ENCODE measurements around the gene LCP1.
"Not testable (repeated sequence)": the region's sequence is repeated elsewhere in the genome, so short reads cannot be mapped to it uniquely, and the experiment has no call there.

LCP1 gene

DNA sequence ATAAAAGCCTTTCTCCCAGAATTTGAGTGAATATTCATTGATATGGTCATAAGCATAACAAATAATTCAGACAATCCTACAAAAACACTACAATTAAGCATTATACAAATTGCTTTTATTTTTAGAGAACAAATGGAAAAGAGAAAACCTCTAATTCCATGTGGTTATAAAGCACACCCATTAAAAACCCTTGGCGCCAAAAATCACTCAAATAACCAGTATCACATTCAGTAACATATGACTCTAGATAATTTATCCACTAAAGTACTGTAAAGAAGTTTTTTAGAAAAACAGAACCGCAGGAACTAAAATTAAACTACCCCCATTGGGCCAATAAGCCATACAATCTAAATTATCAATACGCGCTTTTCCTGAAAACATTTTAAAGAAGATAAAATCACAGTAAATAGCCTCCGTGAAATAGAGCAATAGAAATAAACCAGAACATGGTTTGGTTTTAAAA, 569 bp downstream of the LCP1 start:
- DNase-seq = no peak

- DNase-seq = no peak
Observed at GRCh38 chr13:46179969-46180763, 1.8 kb downstream of the LCP1 start.

DNA sequence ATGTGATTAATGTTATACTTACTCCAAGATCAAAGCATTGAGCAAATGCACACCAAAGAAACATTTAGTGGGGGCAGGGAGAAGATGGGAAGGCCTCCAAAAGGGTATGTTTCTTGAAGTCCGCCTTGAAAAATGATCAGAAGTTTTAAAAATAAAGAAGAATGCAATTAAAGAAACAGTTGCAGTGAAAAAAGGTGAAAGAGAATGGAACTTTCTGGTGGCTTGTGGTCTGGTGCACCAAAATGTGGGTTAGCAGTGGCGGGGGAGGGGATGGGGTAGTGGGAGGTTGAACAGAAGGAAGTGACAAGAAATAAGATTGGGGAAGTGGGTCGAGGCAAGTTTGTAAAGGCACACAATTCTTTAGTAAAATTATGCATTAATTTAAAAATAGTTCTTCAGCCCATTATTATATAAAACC, 2.5 kb downstream of the LCP1 start:
- no peak for DNase-seq

DNA sequence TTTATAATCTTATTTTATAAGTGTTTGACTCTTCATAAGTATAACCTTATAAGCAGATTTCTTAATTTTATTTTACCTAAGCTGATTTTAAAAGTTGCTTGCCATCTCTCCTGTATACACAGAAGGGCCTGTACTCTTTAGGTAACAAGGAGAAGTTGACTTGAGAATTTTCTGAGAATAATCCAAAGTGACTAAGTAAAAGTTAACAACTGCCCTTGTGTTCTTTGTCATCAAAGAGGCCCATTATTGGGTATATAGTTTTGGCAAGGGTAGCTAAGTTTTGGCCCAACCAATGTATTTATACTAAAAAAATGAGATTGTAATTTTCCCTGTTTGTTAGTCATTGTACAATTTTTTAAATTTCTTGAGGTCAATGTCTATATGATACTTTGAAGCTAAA, 3.2 kb downstream of the LCP1 start:
- DNase-seq = no peak

DNA sequence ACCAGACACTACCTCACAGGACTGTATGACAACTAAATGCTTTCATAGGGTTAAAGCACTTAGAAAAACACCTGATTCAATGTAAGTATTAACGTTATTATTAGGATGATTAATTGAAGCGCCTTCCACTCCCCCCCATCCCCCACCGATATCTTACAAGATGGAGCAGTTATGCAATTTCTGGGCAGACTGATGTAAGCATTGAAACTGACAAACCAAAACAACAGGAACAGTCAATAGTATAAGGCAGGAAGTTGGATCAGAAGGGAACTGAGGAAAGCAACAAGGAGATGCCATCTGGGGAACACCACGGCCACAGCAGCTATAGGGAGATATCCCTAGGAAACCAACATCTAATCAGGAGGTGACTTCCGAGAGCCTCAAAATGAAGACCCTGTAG, 3.8 kb downstream of the LCP1 start:
- DNase-seq = no peak

- no peak for DNase-seq
Observed at GRCh38 chr13:46176756-46177155, 5.2 kb downstream of the LCP1 start.

DNA sequence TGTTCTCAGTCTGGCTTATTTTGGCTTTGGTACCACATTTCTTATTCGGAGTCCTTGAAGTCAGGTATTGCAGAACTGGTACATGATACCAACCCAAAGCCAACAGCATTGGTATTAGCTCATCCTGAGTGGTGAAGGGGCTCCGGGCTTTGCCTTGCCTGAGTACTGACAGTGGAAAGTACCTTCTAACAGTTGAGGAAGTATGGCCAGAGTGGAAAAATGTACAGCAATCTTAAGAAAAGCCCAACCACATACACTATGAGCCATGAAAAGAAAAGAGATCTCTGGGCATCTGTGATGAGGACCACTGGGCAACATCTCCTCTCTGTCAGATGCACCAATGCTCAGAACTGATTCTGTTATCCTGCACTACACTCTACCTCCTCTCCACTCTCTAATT, 8.3 kb downstream of the LCP1 start:
- DNase-seq = no peak

- no peak for DNase-seq
Observed at GRCh38 chr13:46172531-46172991, 9.4 kb downstream of the LCP1 start.

DNA sequence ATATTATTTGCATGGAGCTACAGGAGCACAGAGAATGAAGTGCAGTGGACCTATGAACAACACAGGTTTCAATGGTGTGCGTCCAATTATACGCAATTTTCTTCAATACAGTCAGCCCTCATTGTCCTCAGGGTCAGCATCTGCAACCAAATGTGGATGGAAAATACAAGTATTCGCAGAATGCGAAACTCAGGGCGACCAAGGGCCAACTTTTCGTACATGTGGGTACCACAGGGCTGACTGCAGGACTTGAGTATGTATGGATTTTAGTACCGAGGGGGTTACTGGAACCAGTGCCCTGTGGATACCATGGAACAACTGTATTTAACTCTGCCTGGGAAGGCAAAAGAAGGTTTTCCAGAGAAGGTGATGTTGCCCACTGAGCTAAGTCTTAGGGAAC, 10.2 kb downstream of the LCP1 start:
- no peak for DNase-seq

DNA sequence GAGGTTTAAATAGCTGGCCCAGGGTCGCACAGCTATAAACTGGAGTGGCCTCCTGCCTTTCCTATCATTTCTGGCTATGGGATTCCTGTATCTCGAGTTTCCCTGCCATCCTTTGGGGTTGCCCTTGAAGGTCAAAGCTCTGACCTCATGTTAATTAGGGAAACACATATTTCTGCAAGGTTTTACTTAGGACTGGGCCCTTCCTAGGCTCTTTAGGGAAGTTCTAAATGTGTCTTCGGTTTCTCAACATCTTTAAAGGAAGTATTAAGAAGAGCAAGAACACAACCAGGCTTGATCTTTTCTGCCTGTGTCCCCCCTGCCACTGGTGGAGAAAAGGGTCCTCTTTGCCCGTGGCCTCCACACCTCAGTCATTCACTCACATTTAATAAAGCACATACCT, 10.8 kb downstream of the LCP1 start:
- no peak for DNase-seq

DNA sequence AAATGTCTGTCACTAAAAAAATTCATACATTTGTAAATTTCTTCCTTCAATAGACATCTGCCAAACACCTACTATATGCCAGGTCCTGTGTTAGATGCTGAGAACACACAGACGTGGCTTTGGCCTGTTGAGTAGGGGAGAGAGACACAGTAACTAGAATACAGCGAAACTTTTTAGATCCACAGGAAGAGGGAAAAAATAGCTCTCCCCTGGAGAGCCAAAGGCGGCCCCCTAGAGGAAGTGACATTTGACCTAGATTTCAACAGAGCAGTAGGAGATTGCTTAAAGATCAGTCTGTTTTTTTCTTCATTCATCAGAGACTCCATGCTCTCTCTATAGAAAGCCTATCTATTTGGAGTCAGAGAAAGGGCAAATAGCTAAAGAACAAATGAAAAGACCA, 11.3 kb downstream of the LCP1 start:
- peak; percentile 19 for DNase-seq

DNA sequence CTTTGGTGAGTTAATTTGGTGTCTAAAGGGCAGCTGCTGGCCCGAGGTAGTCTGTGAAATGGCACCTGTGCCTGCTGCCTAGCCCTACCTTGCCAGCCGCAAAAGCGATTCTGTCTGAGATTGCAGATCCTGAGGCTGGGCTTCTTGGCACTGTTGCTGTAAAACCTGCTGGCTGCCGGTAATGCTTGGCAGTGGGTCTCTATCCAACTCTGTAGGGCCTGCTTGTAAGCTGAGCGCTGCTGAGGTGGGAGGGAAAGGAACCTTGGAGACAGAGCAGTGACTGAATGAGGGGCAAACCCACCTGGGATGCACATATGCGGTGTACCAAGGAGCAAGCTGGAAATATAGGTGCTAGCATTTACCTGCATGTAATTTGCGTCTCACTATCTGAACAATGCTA, 11.7 kb downstream of the LCP1 start:
- no peak for DNase-seq

- no peak for DNase-seq
Observed at GRCh38 chr13:46169758-46170157, 12.2 kb downstream of the LCP1 start.

DNA sequence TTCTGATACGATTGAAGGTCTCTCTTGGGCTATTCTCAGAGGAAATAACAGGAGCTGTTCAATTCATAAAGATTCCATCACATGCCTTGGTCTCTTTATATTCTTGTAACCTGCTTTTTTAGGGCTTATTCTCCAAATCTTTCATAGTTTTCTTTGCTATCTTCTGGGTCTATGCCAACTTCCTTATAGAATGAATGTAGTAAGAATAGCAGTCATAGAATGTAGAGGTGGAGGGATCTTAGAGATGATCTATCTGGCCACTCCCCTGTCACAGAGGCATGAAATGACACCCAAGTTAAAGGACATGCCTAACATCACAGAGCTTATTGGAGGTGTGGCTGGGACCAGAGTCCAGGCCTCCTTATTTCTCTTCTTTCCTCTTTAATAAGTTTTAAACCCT, 13.2 kb downstream of the LCP1 start:
- DNase-seq = no peak

DNA sequence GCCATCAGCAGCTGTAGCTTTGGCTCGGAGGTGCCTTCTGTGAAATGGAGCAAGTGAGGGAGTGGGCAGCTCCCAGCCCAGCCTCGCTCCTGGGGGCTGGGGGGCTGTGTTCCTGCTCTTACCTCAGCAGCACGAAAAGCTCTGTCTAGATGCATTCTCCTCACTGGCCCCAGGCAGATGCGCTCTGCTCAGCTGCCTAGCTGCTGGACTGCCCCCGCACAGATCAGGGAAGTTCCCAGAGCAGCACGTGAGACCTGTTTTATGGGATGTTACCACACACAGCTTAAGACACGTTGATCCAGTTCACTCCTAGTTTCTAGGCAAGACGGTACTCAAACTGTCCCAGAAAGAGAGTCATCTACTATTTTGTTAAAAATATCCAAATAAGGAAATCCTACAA, 13.6 kb downstream of the LCP1 start:
- DNase-seq = peak; percentile 44

GRCh38 chr13:46166947-46167610, 14.9 kb downstream of the LCP1 start:
- no peak for DNase-seq

DNA sequence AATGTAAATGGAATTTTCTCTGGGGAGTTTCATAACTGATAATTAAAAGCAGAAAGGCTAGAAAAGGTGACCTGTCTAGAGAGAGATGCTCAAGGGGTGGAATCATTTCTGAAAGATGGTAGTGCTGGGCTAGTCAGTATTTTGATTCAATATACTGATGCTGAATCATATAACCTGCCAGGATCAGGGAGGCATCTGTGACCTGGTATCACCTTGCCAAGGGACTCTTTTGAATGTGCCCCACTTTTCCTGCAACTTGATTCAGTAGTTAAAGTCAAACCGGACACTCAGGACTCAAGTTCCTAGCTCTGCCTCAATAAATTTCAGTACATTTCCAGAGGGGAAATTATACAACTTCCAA, 15.8 kb downstream of the LCP1 start:
- no peak for DNase-seq

DNA sequence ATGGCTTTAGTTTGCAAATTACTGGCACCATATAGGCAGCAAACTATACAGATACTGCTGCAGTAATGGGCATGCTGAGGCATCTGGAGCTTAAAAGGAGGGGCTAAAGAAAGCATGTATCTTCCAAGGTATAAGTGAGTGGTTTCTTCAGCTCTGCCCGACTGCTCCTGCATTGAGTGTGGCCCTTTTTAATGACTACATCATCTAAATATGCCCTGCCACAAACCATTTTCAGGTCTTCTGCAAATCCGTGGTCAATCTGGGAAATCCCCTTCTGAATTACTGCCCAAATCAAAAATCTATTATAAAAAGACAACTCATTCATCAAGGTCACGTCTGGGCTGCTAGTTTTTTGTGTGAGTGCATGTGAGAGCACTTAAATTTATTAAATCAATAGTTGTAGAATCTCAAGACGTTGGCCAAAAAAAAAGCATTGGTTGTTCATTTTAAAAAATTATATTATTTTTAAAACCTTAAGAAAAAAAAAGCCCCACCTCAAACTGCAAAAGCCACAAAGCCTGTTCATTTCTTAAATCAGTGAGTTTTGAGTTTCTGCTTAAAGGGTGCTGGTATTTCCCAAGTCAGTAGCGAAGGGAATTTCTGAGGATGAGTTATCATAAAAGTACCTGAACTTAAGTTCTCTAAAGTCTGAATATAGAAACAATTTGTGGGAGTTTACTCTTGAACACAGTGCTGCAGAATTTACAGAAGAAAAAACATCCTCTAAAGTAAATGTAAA, 16.3 kb downstream of the LCP1 start:
- DNase-seq = peak; percentile 50

DNA sequence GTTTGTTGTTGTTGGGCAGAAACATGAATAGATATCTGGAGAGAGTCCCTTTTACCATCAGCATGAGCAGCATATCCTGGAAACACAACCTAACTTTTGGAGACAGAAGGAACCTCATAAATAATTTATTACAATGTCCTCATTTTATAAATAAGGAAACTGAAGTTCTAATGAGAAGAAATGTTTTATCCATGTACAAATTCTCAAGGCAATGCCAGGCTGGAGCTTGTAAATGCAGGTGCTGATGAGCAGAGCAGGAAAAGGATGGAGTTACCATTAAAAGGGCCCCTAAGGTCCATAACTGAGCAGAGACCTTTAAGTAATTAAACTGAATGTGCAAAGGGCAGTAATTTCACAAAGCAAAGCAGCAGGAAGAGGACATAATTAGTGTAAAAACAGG, 17.3 kb downstream of the LCP1 start:
- no peak for DNase-seq

- DNase-seq = not testable (repeated sequence)
Observed at GRCh38 chr13:46162741-46163140, 19.2 kb downstream of the LCP1 start.

DNA sequence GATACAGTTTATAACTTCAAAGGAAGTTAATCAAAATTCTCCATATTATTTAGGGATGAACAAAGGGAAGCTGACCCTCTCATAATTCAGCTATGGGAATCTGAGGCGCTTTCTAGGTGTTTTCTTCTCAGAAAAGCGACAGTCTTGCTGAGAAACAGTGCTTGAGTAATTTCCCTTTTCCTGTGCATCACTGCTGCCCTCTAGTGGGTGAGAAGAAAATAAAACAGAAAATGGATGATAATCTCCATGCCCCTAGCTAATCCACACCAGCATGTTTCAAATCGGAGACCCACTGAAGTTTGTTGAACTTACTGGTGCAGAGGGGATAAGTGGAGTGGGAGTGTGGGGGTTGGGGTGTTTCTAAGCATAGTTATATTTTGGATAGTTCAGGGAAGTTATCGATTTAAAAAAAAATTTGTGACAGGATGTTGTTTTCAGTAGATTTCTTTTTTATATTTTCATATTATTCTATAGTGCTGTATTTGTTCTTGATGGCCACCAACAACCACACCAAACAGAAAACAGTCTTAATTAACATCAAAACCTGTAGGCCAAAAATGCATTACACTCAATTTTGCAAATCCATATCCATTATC, 21.4 kb downstream of the LCP1 start:
- peak; percentile 56 for DNase-seq

DNA sequence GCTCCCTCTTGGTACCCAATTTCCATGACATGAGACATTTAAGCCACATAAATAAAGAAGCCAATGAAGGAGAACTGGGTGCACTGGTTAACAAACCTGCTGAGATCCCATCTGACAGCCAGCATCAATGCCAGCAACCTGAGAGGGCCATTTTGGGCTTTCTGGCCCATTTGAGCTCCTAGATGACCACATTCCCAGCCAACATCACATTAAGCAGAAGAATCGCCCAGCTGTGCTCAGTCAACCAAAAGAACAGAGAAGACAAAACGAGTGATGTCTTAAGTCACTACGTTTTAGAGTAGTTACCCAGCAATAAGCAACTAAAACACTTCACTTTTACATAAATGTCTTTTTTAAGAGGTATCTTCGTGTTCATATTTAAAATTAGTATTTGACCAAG, 21.9 kb downstream of the LCP1 start:
- DNase-seq = no peak

DNA sequence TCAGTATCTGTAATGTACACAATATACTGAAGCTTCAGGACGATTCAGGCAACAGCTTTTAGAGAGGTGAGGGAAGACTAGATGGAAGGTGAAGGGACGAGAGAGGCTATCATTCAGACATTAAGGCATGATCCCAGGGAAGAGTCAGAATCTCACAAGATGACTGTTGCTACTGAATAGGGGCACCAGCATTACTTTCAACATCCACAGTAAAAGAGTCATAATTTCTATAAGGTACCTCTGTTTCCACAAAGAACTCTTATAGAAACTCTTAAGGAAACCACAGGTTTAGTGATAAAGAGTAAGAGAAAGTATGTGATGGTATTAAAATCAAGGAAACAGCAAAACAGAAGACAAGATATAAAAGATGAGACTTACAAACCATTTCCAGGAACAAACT, 23.0 kb downstream of the LCP1 start:
- no peak for DNase-seq

- DNase-seq = no peak
Observed at GRCh38 chr13:46158222-46158621, 23.8 kb downstream of the LCP1 start.

Data from fibroblast of skin of right quadriceps (primary cell).